Breast epithelium (tissue), 4 donors: ENCODE measurements around the gene TOM1. TPM values are rescaled to one million over a fixed set of nuclear protein-coding genes. Genes with fewer than 3 reads are reported as not detected.

Experiments used
- DNase-seq, 2 donors: peaks; one replicate each; pipeline ENCODE4 v3.0.0-alpha.2; 2019; ENCODE audit warnings: low spot score in 2 of 2
- H3K27ac ChIP-seq, 2 donors: fragments of 200-600 bp; sonication (generic) in 1 of 2; one replicate each; pipeline ENCODE4 v1.5.1; 2016 to 2019; ENCODE audit warnings: mild to moderate bottlenecking in 1 of 2
- H3K27me3 ChIP-seq, 2 donors: fragments of 200-600 bp; sonication (generic) in 1 of 2; one replicate each; pipeline versions ENCODE4 v1.5.1 to v1.6.0; 2017 to 2019; ENCODE audit warnings: control low read depth in 1 of 2, mild to moderate bottlenecking in 1 of 2
- H3K36me3 ChIP-seq: fragments of 200-600 bp; one replicate; pipeline ENCODE4 v1.5.1; 2019
- H3K4me1 ChIP-seq, 2 donors: fragments of 200-600 bp; sonication (generic); one replicate each; pipeline ENCODE4 v1.5.1; 2016 to 2019; ENCODE audit warnings: control low read depth in 1 of 2
- H3K4me3 ChIP-seq, 3 donors: fragments of 200-600 bp; sonication (generic); 1 replicate in 2 of 3; 2 replicates in 1 of 3; pipeline ENCODE4 v1.5.1; 2016 to 2019; ENCODE audit warnings: mild to moderate bottlenecking in 3 of 3, moderate library complexity in 2 of 3
- H3K9me3 ChIP-seq, 2 donors: fragments of 200-600 bp; sonication (generic) in 1 of 2; one replicate each; pipeline ENCODE4 v1.5.1; 2016 to 2019; ENCODE audit warnings: control low read depth in 1 of 2
- POLR2A ChIP-seq: fragments of 450-650 bp; IDR thresholded peaks from one replicate; pipeline ENCODE4 v1.6.1; 2016; ENCODE audit warnings: antibody characterized with exemption, mild to moderate bottlenecking, moderate library complexity
- POLR2AphosphoS5 ChIP-seq, 3 donors: sonication (generic); formaldehyde crosslinking; IDR thresholded peaks; one replicate each; pipeline ENCODE4 v1.6.1; 2017; ENCODE audit warnings: antibody characterized with exemption in 3 of 3
- intact Hi-C: fragments of 100-400 bp; cut with DNase I; formaldehyde crosslinking; loops from one replicate; pipeline ENCODE4 v1.15.1; 2023; ENCODE audit warnings: low total_unique reads
- total RNA-seq, 3 donors: library from RNA; depleted of rRNA; stranded (reverse); fragments of >200 nt; gene quantifications; one replicate each; pipeline ENCODE4 v1.1.0, GENCODE V29; 2016
- TF ChIP-seq, protein P1 (sequence below), 3 donors: fragments of 450-650 bp; IDR thresholded peaks; one replicate each; pipeline ENCODE4 v1.5.1; 2016 to 2017; ENCODE audit warnings: antibody characterized with exemption in 3 of 3, mild to moderate bottlenecking in 3 of 3, moderate library complexity in 3 of 3

TOM1 gene
- total RNA-seq, 3 donors from 2014 or later, result 85.6 to 106 (median 105) TPM

GRCh38 chr22:35314161-35314942 is 14.7 kb downstream of the TOM1 start:
- intact Hi-C loops, result no loop called here
- peak in 1 of 2 donors; percentile 30 for DNase-seq
- H3K9me3 ChIP-seq, result no peaks in the 10 kb centered on the region
- no peaks in the 10 kb centered on the region for H3K27me3 ChIP-seq
- peak overlapping the region; percentile 72 to 80 for H3K27ac ChIP-seq
- TF ChIP-seq POLR2AphosphoS5 (IDR thresholded peaks at IDR 0.05), result no peak
- no peak for TF ChIP-seq POLR2A
- TF ChIP-seq, protein P1, sequence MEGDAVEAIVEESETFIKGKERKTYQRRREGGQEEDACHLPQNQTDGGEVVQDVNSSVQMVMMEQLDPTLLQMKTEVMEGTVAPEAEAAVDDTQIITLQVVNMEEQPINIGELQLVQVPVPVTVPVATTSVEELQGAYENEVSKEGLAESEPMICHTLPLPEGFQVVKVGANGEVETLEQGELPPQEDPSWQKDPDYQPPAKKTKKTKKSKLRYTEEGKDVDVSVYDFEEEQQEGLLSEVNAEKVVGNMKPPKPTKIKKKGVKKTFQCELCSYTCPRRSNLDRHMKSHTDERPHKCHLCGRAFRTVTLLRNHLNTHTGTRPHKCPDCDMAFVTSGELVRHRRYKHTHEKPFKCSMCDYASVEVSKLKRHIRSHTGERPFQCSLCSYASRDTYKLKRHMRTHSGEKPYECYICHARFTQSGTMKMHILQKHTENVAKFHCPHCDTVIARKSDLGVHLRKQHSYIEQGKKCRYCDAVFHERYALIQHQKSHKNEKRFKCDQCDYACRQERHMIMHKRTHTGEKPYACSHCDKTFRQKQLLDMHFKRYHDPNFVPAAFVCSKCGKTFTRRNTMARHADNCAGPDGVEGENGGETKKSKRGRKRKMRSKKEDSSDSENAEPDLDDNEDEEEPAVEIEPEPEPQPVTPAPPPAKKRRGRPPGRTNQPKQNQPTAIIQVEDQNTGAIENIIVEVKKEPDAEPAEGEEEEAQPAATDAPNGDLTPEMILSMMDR (IDR thresholded peaks at IDR 0.05), result no peak
- H3K36me3 ChIP-seq, result no peaks in the 10 kb centered on the region
- H3K4me3 ChIP-seq, result no peak overlapping the region
- H3K4me1 ChIP-seq, result peaks cover 8 to 39% of the 10 kb centered on the region in 2 donors

- Histone ChIP-seq H3K27me3 (no peaks in the 10 kb centered on the region), H3K27ac (peak overlapping the region; percentile 50 to 80), H3K36me3 (no peaks in the 10 kb centered on the region), H3K9me3 (no peaks in the 10 kb centered on the region), H3K4me3 (peak overlapping the region in 1 of 3 donors; percentile 5), H3K4me1 (peaks cover 8 to 37% of the 10 kb centered on the region in 2 donors)
- peak in 1 of 2 donors; percentile 49 for DNase-seq
- intact Hi-C loops, result no loop called here
- TF ChIP-seq, protein P1 (IDR thresholded peaks at IDR 0.05), result no peak
- TF ChIP-seq POLR2AphosphoS5 (IDR thresholded peaks at IDR 0.05), result no peak
- TF ChIP-seq POLR2A, result no peak
Observed at GRCh38 chr22:35315141-35315854, 15.6 kb downstream of the TOM1 start.

GRCh38 chr22:35315855-35316745 is 16.4 kb downstream of the TOM1 start:
- Histone ChIP-seq H3K9me3 (no peaks in the 10 kb centered on the region), H3K27me3 (no peaks in the 10 kb centered on the region), H3K27ac (peak overlapping the region; percentile 50 to 80), H3K4me1 (peaks cover 2 to 31% of the 10 kb centered on the region in 2 donors), H3K4me3 (peak overlapping the region in 1 of 3 donors; percentile 5), H3K36me3 (no peaks in the 10 kb centered on the region)
- intact Hi-C loops, result no loop called here
- TF ChIP-seq POLR2AphosphoS5 (IDR thresholded peaks at IDR 0.05), result peak in 1 of 3 donors; percentile 24
- TF ChIP-seq, protein P1 (IDR thresholded peaks at IDR 0.05), result no peak
- peak; percentile 57 to 65 for DNase-seq

GRCh38 chr22:35316751-35317150 is 17.1 kb downstream of the TOM1 start:
- intact Hi-C loops, result no loop called here
- H3K36me3 ChIP-seq, result no peaks in the 10 kb centered on the region
- H3K4me1 ChIP-seq, result peaks cover 2 to 31% of the 10 kb centered on the region in 2 donors
- no peak overlapping the region for H3K4me3 ChIP-seq
- no peak for DNase-seq
- no peaks in the 10 kb centered on the region for H3K27me3 ChIP-seq
- no peak overlapping the region for H3K27ac ChIP-seq
- TF ChIP-seq, protein P1 (IDR thresholded peaks at IDR 0.05), result no peak
- TF ChIP-seq POLR2A, result no peak
- TF ChIP-seq POLR2AphosphoS5 (IDR thresholded peaks at IDR 0.05), result no peak
- H3K9me3 ChIP-seq, result no peaks in the 10 kb centered on the region
